Skeletal muscle tissue (tissue), 4 donors: ENCODE results near the gene ZSCAN16. TPM values are rescaled to one million over a fixed set of nuclear protein-coding genes. Genes with fewer than 3 reads are reported as not detected.
A peak's percentile ranks its signal among the peaks of the same experiment; 100 is the strongest.

Experiments used
- H3K27ac ChIP-seq: one replicate; pipeline ENCODE4 v1.7.0; 2013; ENCODE audit warnings: mild to moderate bottlenecking, low read depth, low read length, inconsistent platforms
- H3K27me3 ChIP-seq, 3 donors: one replicate each; pipeline ENCODE4 v1.7.0; 2013; ENCODE audit warnings: low read length in 3 of 3; ENCODE audit not compliant: control insufficient read depth in 3 of 3, insufficient read depth in 3 of 3
- H3K36me3 ChIP-seq, 3 donors: one replicate each; pipeline ENCODE4 v1.7.0; 2013; ENCODE audit warnings: low read length in 3 of 3; ENCODE audit not compliant: control insufficient read depth in 3 of 3, insufficient read depth in 3 of 3
- H3K4me1 ChIP-seq, 3 donors: one replicate each; pipeline ENCODE4 v1.7.0; 2013; ENCODE audit warnings: low read length in 3 of 3, mild to moderate bottlenecking in 3 of 3; ENCODE audit not compliant: control insufficient read depth in 3 of 3, insufficient read depth in 3 of 3
- H3K4me3 ChIP-seq, 3 donors: one replicate each; pipeline ENCODE4 v1.7.0; 2013; ENCODE audit warnings: low read length in 3 of 3
- H3K9ac ChIP-seq, 3 donors: one replicate each; pipeline ENCODE4 v1.7.0; 2013; ENCODE audit warnings: low read length in 3 of 3, mild to moderate bottlenecking in 3 of 3, moderate library complexity in 2 of 3, low read depth in 1 of 3
- H3K9me3 ChIP-seq, 3 donors: one replicate each; pipeline ENCODE4 v1.7.0; 2013; ENCODE audit warnings: low read length in 3 of 3; ENCODE audit not compliant: control insufficient read depth in 3 of 3
- total RNA-seq: library from RNA; depleted of rRNA; stranded (reverse); fragments of >200 nt; gene quantifications from one replicate; pipeline ENCODE4 v1.2.3, GENCODE V29; 2014
- donor health status: Osteomylitis.

Gene ZSCAN16
- total RNA-seq, 1 donor from 2014 or later = 3.7 TPM

DNA sequence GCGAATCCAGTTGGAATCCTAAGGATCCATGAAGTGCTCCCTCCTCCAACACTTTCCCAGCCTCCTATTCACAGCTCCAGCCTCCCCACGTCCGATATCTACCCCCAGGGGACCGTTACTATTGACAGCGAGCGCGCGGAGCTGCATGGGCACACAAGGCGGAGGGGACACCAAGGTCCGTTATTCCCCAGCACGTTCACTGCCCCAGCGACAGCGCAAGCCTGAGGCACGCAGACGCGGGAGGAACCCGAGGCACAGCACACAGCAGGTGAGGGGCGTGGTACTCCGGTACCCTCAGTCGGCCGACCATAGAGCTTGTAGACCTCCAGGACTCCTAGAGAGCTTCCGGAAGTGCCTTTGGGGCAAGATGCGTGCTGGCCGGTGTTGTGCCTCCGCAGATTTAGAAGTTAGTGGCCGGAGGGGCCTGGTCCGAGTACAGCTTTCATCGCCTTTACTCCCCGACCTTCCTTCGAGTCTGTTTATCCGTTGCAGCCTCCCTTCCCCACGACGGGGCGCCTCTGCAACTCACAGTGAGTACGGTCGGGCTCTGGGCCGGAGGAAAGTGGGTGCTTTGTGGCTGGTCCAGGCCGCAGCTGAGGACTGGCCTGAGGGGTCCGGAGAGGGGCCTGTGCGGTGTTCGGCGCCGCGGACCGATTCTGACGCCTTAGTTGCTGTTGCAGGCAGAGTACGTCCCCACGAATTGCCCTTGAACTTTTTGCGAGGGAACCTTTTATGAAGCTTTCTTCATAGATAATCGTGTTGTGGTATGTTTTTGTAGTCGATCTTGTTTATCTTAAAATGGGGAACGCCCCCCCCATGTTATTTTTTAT, 17.3 kb downstream of the ZSCAN16 start, which contains the start of gene ZKSCAN8:
ZKSCAN8 (plus strand) TSS at position 384 of the 830 bp plus-strand sequence. CDS start 6,525 bp downstream, outside the sequence.
- no peaks in the 10 kb centered on the region for H3K27me3 ChIP-seq
- peak within 1 kb of the TSS; percentile 65 for H3K27ac ChIP-seq
- no peaks in the 10 kb centered on the region for H3K9me3 ChIP-seq
- peaks cover 3 to 12% (median 5%) of the 10 kb centered on the region in 3 donors for H3K36me3 ChIP-seq
- H3K4me3 ChIP-seq = peak within 1 kb of the TSS; percentile 94 to 97 (median 95)
- peaks cover 14 to 19% (median 14%) of the 10 kb centered on the region in 3 donors for H3K4me1 ChIP-seq
- peak within 1 kb of the TSS; percentile 94 to 97 (median 95) for H3K9ac ChIP-seq

DNA sequence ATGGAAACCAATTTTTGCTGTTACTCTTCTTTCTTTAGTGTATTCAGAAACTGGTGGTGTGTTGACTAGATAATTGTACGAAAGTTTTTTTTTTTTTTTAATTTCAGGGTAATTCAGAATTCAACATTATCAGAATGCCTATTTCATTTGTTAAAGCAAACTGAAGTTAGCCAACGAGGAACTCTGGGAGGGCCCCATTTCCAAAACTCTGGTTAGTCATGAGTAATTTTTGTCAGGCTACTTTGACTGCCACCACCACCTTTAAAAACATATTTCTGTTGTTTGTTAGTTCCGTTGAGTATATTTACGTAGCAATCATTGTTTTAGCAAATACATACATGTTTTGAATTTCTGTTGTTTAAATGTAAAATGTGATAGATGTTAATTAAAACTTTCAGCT, 18.0 kb downstream of the ZSCAN16 start:
- H3K4me3 ChIP-seq = peak overlapping the region; percentile 94 to 97 (median 95)
- H3K9ac ChIP-seq = peak overlapping the region; percentile 94 to 97 (median 95)
- H3K36me3 ChIP-seq = peaks cover 3 to 12% (median 5%) of the 10 kb centered on the region in 3 donors
- H3K27me3 ChIP-seq = no peaks in the 10 kb centered on the region
- peaks cover 13 to 16% (median 14%) of the 10 kb centered on the region in 3 donors for H3K4me1 ChIP-seq
- H3K9me3 ChIP-seq = no peaks in the 10 kb centered on the region
- H3K27ac ChIP-seq = no peak overlapping the region

DNA sequence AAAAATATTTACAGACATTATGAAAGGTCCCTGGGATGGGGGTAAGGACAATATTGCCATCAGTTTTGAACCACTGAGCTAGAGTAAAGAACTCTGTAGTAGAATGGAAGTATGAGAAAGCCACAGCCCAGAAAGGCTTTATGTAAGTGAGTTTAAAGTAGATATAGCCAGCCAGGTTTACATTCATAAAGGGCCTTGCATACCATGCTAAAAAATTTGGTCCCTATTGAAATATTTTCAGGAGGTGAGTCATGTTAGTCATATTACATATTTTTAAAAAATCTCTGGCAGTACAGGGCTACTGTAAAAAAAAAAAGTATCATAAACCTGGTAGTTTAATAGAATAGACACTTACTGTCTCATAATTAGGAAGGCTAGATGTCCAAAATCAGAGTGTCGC, 20.8 kb downstream of the ZSCAN16 start:
- no peak overlapping the region for H3K9ac ChIP-seq
- peaks cover 4 to 11% (median 7%) of the 10 kb centered on the region in 3 donors for H3K4me1 ChIP-seq
- no peaks in the 10 kb centered on the region for H3K9me3 ChIP-seq
- peaks cover 21 to 34% (median 22%) of the 10 kb centered on the region in 3 donors for H3K36me3 ChIP-seq
- H3K4me3 ChIP-seq = no peak overlapping the region
- no peaks in the 10 kb centered on the region for H3K27me3 ChIP-seq
- no peak overlapping the region for H3K27ac ChIP-seq

DNA sequence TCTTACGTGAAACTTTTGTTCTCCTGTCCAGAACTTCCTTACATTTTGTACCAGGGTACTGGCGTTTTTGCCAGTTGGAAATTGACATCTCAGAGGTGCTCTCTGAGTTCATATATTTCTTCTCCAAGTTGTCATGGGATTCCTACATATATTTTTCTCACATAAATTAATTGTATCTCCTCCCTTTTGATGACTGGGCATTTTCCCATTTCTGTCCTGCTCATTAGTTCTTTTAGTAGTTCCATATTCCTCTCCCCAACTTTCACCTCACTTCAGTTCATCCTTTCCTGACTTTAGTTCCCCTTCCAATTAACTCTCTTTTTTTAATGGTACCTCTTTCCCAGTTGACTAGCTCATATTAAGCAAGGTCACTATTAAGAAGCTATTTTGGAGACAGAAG, 28.1 kb downstream of the ZSCAN16 start:
- H3K9ac ChIP-seq = no peak overlapping the region
- no peaks in the 10 kb centered on the region for H3K27me3 ChIP-seq
- peaks cover 0 to 8% (median 0%) of the 10 kb centered on the region in 3 donors for H3K9me3 ChIP-seq
- H3K4me1 ChIP-seq = no peaks in the 10 kb centered on the region
- H3K4me3 ChIP-seq = no peak overlapping the region
- peaks cover 50 to 92% (median 82%) of the 10 kb centered on the region in 3 donors for H3K36me3 ChIP-seq
- no peak overlapping the region for H3K27ac ChIP-seq

DNA sequence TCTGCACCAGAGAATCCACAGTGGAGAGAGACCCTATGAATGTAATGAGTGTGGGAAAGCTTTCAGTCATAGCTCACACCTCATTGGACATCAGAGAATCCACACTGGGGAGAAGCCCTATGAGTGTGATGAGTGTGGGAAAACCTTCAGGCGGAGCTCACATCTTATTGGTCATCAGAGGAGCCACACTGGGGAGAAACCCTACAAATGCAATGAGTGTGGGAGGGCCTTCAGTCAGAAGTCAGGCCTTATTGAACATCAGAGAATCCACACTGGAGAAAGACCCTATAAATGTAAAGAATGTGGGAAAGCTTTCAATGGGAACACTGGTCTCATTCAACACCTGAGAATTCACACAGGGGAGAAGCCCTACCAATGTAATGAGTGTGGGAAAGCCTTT, 29.1 kb downstream of the ZSCAN16 start:
- Histone ChIP-seq H3K27me3 (no peaks in the 10 kb centered on the region), H3K27ac (no peak overlapping the region), H3K9me3 (peaks cover 0 to 8% (median 0%) of the 10 kb centered on the region in 3 donors), H3K4me1 (no peaks in the 10 kb centered on the region), H3K36me3 (peaks cover 45 to 86% (median 77%) of the 10 kb centered on the region in 3 donors), H3K9ac (no peak overlapping the region), H3K4me3 (no peak overlapping the region)

DNA sequence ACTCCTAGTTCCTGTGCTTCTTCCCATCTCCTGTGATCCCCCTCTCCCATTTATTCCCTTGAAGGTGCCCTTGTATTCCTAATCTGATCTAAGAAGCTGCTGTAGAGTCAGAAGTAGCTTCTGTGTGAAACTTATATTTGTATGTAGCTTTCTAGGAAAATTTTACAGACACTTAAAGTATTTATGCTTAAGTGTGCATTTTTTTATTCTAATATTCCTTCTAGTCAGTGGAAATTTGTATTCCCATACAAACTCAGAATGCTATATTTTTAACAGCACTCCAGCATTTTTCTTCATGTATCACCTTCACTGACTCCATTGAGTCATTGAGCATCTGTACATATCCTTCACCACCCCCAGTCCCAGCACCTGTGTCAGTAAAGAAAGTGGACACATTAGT, 29.9 kb downstream of the ZSCAN16 start:
- peaks cover 0 to 8% (median 0%) of the 10 kb centered on the region in 3 donors for H3K9me3 ChIP-seq
- no peak overlapping the region for H3K4me3 ChIP-seq

DNA sequence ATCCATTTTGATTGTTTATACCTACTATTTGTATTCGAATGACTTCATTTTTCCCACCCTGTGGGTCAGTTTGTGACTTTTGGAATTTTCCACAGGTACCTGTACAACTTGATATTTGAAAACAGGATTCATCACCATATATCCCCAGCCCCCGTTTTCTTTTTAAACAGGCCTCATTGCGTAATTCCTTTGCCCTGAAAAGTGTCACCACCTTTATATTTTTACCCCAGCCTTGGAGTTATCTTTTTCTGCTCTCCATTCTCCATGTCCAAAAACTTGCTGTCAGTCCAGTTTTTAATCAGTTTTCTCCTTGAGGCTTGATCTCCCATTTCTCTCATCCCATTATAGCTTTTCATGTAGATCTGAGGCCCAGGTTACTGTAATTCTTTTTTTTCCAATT, 33.9 kb downstream of the ZSCAN16 start:
- no peak overlapping the region for H3K4me3 ChIP-seq
- H3K9ac ChIP-seq = no peak overlapping the region
- peaks cover 0 to 8% (median 0%) of the 10 kb centered on the region in 3 donors for H3K9me3 ChIP-seq
- peaks cover 6 to 8% (median 8%) of the 10 kb centered on the region in 3 donors for H3K4me1 ChIP-seq
- peaks cover 14 to 48% (median 39%) of the 10 kb centered on the region in 3 donors for H3K36me3 ChIP-seq
- H3K27ac ChIP-seq = no peak overlapping the region
- no peaks in the 10 kb centered on the region for H3K27me3 ChIP-seq

More for the DNA sequence above, 29.9 kb downstream of the ZSCAN16 start:
- Histone ChIP-seq H3K27me3 (no peaks in the 10 kb centered on the region), H3K4me1 (no peaks in the 10 kb centered on the region), H3K9ac (no peak overlapping the region), H3K36me3 (peaks cover 38 to 85% (median 74%) of the 10 kb centered on the region in 3 donors), H3K27ac (no peak overlapping the region)

DNA sequence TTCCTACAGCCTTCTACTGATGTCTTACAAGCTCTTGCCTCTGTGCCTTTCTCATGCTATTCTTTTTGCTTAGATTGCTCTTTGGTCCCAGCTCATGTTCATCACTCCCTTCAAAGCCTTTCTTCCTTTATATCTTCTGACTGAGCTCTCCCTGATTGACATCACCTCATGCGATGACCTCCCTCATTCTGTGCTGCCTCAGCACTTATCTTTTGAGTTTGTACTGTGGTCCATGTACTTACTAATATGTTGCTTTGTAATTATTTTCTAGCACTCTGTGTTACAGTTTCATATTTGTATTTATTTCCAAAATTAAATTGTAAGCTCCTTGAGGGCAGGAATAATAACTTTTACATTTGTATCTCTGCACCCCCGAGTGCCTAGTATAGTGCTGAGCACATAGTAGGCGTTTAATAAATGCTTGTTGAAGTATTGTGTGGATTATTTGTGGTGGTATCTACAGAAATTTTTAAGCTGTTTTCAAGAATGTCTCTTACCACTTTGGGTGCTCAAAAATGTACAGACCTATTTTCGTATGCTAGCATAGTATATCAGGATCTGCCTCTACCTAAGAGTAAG, 34.7 kb downstream of the ZSCAN16 start:
- Histone ChIP-seq H3K4me3 (no peak overlapping the region), H3K4me1 (peaks cover 6 to 8% (median 8%) of the 10 kb centered on the region in 3 donors), H3K9ac (no peak overlapping the region), H3K9me3 (no peaks in the 10 kb centered on the region), H3K27me3 (no peaks in the 10 kb centered on the region), H3K27ac (no peak overlapping the region), H3K36me3 (peaks cover 6 to 40% (median 31%) of the 10 kb centered on the region in 3 donors)

DNA sequence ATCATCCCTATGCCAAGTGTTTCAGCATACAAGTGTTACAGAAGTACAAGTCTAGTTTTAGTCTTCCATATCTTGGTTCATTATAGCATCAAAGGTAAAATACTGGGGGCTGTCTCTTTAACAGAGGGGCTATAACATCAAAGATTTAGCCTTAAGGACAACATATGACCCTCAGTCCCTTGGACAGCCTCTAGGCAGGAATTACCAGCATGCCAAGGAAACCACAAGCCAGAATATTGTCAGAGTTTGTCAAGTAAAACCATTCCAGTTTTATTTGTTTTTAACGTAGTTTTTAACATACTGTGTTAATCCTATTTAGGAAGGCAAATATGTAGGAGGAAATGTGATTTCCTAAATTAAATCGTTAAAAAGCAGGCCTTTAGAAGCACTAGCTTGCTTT, 35.8 kb downstream of the ZSCAN16 start:
- H3K27me3 ChIP-seq = no peaks in the 10 kb centered on the region
- H3K27ac ChIP-seq = no peak overlapping the region
- no peaks in the 10 kb centered on the region for H3K9me3 ChIP-seq
- no peak overlapping the region for H3K9ac ChIP-seq
- H3K4me3 ChIP-seq = no peak overlapping the region
- peaks cover 0 to 29% (median 21%) of the 10 kb centered on the region in 3 donors for H3K36me3 ChIP-seq
- H3K4me1 ChIP-seq = peaks cover 6 to 8% (median 8%) of the 10 kb centered on the region in 3 donors
